ENCODE measurements around the gene VAMP8. TPM values are rescaled to one million over a fixed set of nuclear protein-coding genes. Genes with fewer than 3 reads are reported as not detected.

Gene VAMP8
- total and polyA plus RNA-seq, 10 of the 15 experiments (the other 5 are each of a cell fraction or from before 2014, with no cell fraction given): 93.6 to 744 (median 217) TPM

DNA sequence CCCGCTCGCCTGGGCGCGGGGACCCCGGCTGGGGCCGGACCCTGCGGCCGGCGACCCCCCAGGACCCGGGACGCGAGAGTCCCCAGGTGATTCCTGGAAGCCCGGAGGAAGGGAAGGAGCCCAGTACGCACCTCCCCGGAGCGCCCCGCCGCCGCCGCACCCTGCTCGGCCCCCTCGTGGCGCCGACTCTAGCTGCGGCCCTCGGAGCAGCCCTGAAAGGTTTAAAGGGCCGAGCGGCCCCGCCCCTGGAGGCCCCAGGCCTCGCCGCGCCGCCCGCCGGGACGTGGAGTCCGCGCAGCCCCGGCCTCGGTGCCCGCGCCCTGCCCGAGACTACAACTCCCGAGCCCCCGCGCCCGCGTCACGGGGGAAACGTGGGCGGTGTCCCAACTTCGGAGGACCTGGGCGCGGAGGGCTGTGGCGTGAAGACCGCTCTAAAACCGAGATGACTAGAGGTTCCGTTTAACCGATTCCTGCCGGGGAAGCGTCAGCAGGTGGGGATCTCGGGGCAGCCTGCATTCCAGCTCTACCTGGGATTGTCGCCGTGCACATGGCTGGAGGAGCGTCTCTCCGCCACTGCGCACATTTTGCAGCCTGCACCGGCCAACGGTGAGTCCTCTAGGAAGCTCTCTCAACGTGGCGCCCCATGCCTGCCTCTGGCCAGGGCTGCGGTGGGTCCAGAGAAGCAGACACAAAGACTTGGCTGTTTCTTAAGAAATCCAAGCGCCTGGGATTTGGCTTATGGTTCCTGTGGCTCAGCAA lies 25.3 kb downstream of the VAMP8 start, which contains the start of gene TMEM150A (continued):
- TF ChIP-seq, protein P1, sequence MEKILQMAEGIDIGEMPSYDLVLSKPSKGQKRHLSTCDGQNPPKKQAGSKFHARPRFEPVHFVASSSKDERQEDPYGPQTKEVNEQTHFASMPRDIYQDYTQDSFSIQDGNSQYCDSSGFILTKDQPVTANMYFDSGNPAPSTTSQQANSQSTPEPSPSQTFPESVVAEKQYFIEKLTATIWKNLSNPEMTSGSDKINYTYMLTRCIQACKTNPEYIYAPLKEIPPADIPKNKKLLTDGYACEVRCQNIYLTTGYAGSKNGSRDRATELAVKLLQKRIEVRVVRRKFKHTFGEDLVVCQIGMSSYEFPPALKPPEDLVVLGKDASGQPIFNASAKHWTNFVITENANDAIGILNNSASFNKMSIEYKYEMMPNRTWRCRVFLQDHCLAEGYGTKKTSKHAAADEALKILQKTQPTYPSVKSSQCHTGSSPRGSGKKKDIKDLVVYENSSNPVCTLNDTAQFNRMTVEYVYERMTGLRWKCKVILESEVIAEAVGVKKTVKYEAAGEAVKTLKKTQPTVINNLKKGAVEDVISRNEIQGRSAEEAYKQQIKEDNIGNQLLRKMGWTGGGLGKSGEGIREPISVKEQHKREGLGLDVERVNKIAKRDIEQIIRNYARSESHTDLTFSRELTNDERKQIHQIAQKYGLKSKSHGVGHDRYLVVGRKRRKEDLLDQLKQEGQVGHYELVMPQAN (conservative IDR thresholded peaks at IDR 0.05): peak; percentile 90
- TF ChIP-seq IKZF2 (IDR thresholded peaks at IDR 0.05) (no peak), JUNB (IDR thresholded peaks at IDR 0.05) (no peak), SPI1 (IDR thresholded peaks at IDR 0.05; ENCODE audit: borderline replicate concordance, insufficient read depth, low read depth, low read length) (no peak), MTA2 (IDR thresholded peaks at IDR 0.05; ENCODE audit: low read depth) (no peak), RAD51 (IDR thresholded peaks at IDR 0.05) (no peak), SIN3A (IDR thresholded peaks at IDR 0.05; ENCODE audit: low read depth, low read length) (peak; percentile 92), CREB1 (IDR thresholded peaks at IDR 0.05; ENCODE audit: low read depth) (peak; percentile 92), SUPT20H (IDR thresholded peaks at IDR 0.05; ENCODE audit: borderline replicate concordance, control insufficient read depth, low read depth, low read length) (no peak), DPF2 (IDR thresholded peaks at IDR 0.05) (peak; percentile 61), CBFB (IDR thresholded peaks at IDR 0.05; ENCODE audit: low read depth) (no peak), CBX3 (IDR thresholded peaks at IDR 0.05; ENCODE audit: borderline replicate concordance, low read depth) (no peak)
- TF ChIP-seq, protein P2, sequence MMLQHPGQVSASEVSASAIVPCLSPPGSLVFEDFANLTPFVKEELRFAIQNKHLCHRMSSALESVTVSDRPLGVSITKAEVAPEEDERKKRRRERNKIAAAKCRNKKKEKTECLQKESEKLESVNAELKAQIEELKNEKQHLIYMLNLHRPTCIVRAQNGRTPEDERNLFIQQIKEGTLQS (IDR thresholded peaks at IDR 0.05; ENCODE audit: borderline replicate concordance, extremely low read depth, low read depth, low read length): peak; percentile 71; the same call in 1 of the 2 replicates
- TF ChIP-seq, protein P3, sequence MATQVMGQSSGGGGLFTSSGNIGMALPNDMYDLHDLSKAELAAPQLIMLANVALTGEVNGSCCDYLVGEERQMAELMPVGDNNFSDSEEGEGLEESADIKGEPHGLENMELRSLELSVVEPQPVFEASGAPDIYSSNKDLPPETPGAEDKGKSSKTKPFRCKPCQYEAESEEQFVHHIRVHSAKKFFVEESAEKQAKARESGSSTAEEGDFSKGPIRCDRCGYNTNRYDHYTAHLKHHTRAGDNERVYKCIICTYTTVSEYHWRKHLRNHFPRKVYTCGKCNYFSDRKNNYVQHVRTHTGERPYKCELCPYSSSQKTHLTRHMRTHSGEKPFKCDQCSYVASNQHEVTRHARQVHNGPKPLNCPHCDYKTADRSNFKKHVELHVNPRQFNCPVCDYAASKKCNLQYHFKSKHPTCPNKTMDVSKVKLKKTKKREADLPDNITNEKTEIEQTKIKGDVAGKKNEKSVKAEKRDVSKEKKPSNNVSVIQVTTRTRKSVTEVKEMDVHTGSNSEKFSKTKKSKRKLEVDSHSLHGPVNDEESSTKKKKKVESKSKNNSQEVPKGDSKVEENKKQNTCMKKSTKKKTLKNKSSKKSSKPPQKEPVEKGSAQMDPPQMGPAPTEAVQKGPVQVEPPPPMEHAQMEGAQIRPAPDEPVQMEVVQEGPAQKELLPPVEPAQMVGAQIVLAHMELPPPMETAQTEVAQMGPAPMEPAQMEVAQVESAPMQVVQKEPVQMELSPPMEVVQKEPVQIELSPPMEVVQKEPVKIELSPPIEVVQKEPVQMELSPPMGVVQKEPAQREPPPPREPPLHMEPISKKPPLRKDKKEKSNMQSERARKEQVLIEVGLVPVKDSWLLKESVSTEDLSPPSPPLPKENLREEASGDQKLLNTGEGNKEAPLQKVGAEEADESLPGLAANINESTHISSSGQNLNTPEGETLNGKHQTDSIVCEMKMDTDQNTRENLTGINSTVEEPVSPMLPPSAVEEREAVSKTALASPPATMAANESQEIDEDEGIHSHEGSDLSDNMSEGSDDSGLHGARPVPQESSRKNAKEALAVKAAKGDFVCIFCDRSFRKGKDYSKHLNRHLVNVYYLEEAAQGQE (IDR thresholded peaks at IDR 0.05; ENCODE audit: low read depth, low read length): no peak
- TF ChIP-seq, protein P4, sequence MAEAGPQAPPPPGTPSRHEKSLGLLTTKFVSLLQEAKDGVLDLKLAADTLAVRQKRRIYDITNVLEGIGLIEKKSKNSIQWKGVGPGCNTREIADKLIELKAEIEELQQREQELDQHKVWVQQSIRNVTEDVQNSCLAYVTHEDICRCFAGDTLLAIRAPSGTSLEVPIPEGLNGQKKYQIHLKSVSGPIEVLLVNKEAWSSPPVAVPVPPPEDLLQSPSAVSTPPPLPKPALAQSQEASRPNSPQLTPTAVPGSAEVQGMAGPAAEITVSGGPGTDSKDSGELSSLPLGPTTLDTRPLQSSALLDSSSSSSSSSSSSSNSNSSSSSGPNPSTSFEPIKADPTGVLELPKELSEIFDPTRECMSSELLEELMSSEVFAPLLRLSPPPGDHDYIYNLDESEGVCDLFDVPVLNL (IDR thresholded peaks at IDR 0.05; ENCODE audit: low read depth, low read length): peak; percentile 54
- TF ChIP-seq, protein P5, sequence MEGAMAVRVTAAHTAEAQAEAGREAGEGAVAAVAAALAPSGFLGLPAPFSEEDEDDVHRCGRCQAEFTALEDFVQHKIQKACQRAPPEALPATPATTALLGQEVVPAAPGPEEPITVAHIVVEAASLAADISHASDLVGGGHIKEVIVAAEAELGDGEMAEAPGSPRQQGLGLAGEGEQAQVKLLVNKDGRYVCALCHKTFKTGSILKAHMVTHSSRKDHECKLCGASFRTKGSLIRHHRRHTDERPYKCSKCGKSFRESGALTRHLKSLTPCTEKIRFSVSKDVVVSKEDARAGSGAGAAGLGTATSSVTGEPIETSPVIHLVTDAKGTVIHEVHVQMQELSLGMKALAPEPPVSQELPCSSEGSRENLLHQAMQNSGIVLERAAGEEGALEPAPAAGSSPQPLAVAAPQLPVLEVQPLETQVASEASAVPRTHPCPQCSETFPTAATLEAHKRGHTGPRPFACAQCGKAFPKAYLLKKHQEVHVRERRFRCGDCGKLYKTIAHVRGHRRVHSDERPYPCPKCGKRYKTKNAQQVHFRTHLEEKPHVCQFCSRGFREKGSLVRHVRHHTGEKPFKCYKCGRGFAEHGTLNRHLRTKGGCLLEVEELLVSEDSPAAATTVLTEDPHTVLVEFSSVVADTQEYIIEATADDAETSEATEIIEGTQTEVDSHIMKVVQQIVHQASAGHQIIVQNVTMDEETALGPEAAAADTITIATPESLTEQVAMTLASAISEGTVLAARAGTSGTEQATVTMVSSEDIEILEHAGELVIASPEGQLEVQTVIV (IDR thresholded peaks at IDR 0.05; ENCODE audit: borderline replicate concordance, partially characterized antibody): no peak
- TF ChIP-seq, protein P6, sequence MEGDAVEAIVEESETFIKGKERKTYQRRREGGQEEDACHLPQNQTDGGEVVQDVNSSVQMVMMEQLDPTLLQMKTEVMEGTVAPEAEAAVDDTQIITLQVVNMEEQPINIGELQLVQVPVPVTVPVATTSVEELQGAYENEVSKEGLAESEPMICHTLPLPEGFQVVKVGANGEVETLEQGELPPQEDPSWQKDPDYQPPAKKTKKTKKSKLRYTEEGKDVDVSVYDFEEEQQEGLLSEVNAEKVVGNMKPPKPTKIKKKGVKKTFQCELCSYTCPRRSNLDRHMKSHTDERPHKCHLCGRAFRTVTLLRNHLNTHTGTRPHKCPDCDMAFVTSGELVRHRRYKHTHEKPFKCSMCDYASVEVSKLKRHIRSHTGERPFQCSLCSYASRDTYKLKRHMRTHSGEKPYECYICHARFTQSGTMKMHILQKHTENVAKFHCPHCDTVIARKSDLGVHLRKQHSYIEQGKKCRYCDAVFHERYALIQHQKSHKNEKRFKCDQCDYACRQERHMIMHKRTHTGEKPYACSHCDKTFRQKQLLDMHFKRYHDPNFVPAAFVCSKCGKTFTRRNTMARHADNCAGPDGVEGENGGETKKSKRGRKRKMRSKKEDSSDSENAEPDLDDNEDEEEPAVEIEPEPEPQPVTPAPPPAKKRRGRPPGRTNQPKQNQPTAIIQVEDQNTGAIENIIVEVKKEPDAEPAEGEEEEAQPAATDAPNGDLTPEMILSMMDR (IDR thresholded peaks at IDR 0.05 in 2 of 3, conservative IDR thresholded peaks at IDR 0.05 in 1 of 3; ENCODE audit: control insufficient read depth in 2 of 3, extremely low read depth in 1 of 3, insufficient read depth in 1 of 3, low read depth in 3 of 3, low read length in 3 of 3): peak; percentile 21 to 33 (median 27); a peak in 5 of 6 replicates

Measured in GM12878 (cell line).